Astrocyte (in vitro differentiated cells and primary cell): ENCODE data around the gene NEUROG1. TPM values are rescaled to one million over a fixed set of nuclear protein-coding genes. Genes with fewer than 3 reads are reported as not detected.

Experiments
- DNase-seq: peaks from one replicate; pipeline ENCODE4 v3.0.0-alpha.2; 2010; ENCODE audit warnings: low read depth
- FAIRE-seq: peaks from 2 replicates; lab custom pipeline; 2011; peaks lifted over from hg19 to GRCh38; lab: Jason Lieb, UNC
- H2AFZ ChIP-seq: 2 replicates; pipeline ENCODE4 v1.6.0; 2012; ENCODE audit warnings: low read depth, low read length, inconsistent platforms
- H3K27ac ChIP-seq: 2 replicates; pipeline ENCODE4 v1.5.1; 2011; ENCODE audit warnings: low read depth, low read length, inconsistent platforms
- H3K27me3 ChIP-seq: 2 replicates; pipeline ENCODE4 v1.6.0; 2011; ENCODE audit warnings: low read length, inconsistent platforms; ENCODE audit not compliant: insufficient read depth
- H3K36me3 ChIP-seq: 2 replicates; pipeline ENCODE4 v1.5.1; 2011; ENCODE audit warnings: low read length, inconsistent platforms; ENCODE audit not compliant: insufficient read depth
- H3K4me1 ChIP-seq: 2 replicates; pipeline ENCODE4 v1.5.1; 2011; ENCODE audit warnings: low read length, inconsistent platforms; ENCODE audit not compliant: insufficient read depth
- H3K4me2 ChIP-seq: 2 replicates; pipeline ENCODE4 v1.6.0; 2012; ENCODE audit warnings: low read length, inconsistent platforms
- H3K4me3 ChIP-seq: 2 replicates; pipeline ENCODE4 v1.5.1; 2011; ENCODE audit warnings: low read depth, mild to moderate bottlenecking, low read length, inconsistent platforms; ENCODE audit not compliant: insufficient read depth
- H3K79me2 ChIP-seq: 2 replicates; pipeline ENCODE4 v1.6.0; 2012; ENCODE audit warnings: mild to moderate bottlenecking, low read length, inconsistent platforms; ENCODE audit not compliant: insufficient read depth
- H3K9ac ChIP-seq: 2 replicates; pipeline ENCODE4 v1.6.0; 2012; ENCODE audit warnings: mild to moderate bottlenecking, low read length, inconsistent platforms
- H3K9me3 ChIP-seq: 2 replicates; pipeline ENCODE4 v1.5.1; 2012; ENCODE audit warnings: low read depth, mild to moderate bottlenecking, low read length, inconsistent platforms; ENCODE audit not compliant: insufficient read depth
- H4K20me1 ChIP-seq: 2 replicates; pipeline ENCODE4 v1.6.0; 2012; ENCODE audit warnings: low read length, inconsistent platforms; ENCODE audit not compliant: insufficient read depth
- H3K27ac Mint-ChIP-seq: one replicate; pipeline ENCODE4 v1.8.0; 2021; ENCODE audit warnings: mild to moderate bottlenecking, mixed read lengths; ENCODE audit not compliant: unreplicated experiment
- H3K27me3 Mint-ChIP-seq: one replicate; pipeline ENCODE4 v1.8.0; 2021; ENCODE audit warnings: low read depth, mixed read lengths; ENCODE audit not compliant: unreplicated experiment
- H3K36me3 Mint-ChIP-seq: one replicate; pipeline ENCODE4 v1.8.0; 2021; ENCODE audit warnings: low read depth, mixed read lengths; ENCODE audit not compliant: unreplicated experiment
- H3K4me1 Mint-ChIP-seq: one replicate; pipeline ENCODE4 v1.8.0; 2021; ENCODE audit warnings: low read depth, mixed read lengths; ENCODE audit not compliant: unreplicated experiment
- H3K4me3 Mint-ChIP-seq: one replicate; pipeline ENCODE4 v1.8.0; 2021; ENCODE audit warnings: mild to moderate bottlenecking, moderate library complexity, mixed read lengths; ENCODE audit not compliant: unreplicated experiment
- H3K9me3 Mint-ChIP-seq: one replicate; pipeline ENCODE4 v1.8.0; 2021; ENCODE audit warnings: mild to moderate bottlenecking, mixed read lengths; ENCODE audit not compliant: unreplicated experiment
- EZH2 ChIP-seq: IDR thresholded peaks from 2 replicates; pipeline ENCODE4 v1.6.1; 2012; ENCODE audit warnings: mild to moderate bottlenecking, low read length, inconsistent platforms; ENCODE audit not compliant: insufficient read depth
- total RNA-seq: library from RNA; stranded (reverse); gene quantifications from 2 replicates; pipeline ENCODE4 v1.2.1, GENCODE V29; 2021
- TF ChIP-seq, protein P1 (sequence below): IDR thresholded peaks from 2 replicates; pipeline ENCODE4 v1.5.1; 2011; ENCODE audit warnings: low read depth, mild to moderate bottlenecking, inconsistent platforms, low read length, moderate library complexity; ENCODE audit not compliant: insufficient read depth

NEUROG1 gene
- total RNA-seq, 1 donor from 2014 or later: not detected

GRCh38 chr5:135574493-135574892, 38.7 kb upstream of the NEUROG1 start:
- Mint-ChIP-seq H3K27me3 (peaks cover 56% of the 10 kb centered on the region), H3K4me1 (peaks cover 14% of the 10 kb centered on the region)
- no peak for FAIRE-seq

GRCh38 chr5:135571902-135572301, 36.1 kb upstream of the NEUROG1 start:
- Histone ChIP-seq H3K79me2 (no peaks in the 10 kb centered on the region), H3K4me3 (no peak overlapping the region), H3K36me3 (no peaks in the 10 kb centered on the region), H3K4me2 (no peak overlapping the region), H3K9me3 (no peaks in the 10 kb centered on the region), H4K20me1 (no peaks in the 10 kb centered on the region), H2AFZ (no peak overlapping the region), H3K9ac (no peak overlapping the region), H3K27me3 (no peaks in the 10 kb centered on the region), H3K4me1 (peaks cover 8% of the 10 kb centered on the region), H3K27ac (no peak overlapping the region)
- Mint-ChIP-seq H3K4me3 (no peak overlapping the region), H3K27me3 (peaks cover 41% of the 10 kb centered on the region), H3K4me1 (peaks cover 8% of the 10 kb centered on the region), H3K27ac (no peak overlapping the region), H3K9me3 (peaks cover 2% of the 10 kb centered on the region), H3K36me3 (no peaks in the 10 kb centered on the region)
- FAIRE-seq (no peak), DNase-seq (no peak)
- no peak for TF ChIP-seq EZH2
- TF ChIP-seq, protein P1, sequence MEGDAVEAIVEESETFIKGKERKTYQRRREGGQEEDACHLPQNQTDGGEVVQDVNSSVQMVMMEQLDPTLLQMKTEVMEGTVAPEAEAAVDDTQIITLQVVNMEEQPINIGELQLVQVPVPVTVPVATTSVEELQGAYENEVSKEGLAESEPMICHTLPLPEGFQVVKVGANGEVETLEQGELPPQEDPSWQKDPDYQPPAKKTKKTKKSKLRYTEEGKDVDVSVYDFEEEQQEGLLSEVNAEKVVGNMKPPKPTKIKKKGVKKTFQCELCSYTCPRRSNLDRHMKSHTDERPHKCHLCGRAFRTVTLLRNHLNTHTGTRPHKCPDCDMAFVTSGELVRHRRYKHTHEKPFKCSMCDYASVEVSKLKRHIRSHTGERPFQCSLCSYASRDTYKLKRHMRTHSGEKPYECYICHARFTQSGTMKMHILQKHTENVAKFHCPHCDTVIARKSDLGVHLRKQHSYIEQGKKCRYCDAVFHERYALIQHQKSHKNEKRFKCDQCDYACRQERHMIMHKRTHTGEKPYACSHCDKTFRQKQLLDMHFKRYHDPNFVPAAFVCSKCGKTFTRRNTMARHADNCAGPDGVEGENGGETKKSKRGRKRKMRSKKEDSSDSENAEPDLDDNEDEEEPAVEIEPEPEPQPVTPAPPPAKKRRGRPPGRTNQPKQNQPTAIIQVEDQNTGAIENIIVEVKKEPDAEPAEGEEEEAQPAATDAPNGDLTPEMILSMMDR: no peak

More at GRCh38 chr5:135574493-135574892, 38.7 kb upstream of the NEUROG1 start:
- Histone ChIP-seq H3K27me3 (peaks cover 13% of the 10 kb centered on the region), H3K4me2 (no peak overlapping the region), H3K9ac (no peak overlapping the region), H3K79me2 (no peaks in the 10 kb centered on the region), H3K27ac (no peak overlapping the region), H3K9me3 (no peaks in the 10 kb centered on the region), H3K4me3 (no peak overlapping the region), H4K20me1 (no peaks in the 10 kb centered on the region), H3K36me3 (no peaks in the 10 kb centered on the region), H2AFZ (no peak overlapping the region), H3K4me1 (peaks cover 21% of the 10 kb centered on the region)
- no peaks in the 10 kb centered on the region for H3K36me3 Mint-ChIP-seq
- no peak overlapping the region for H3K27ac Mint-ChIP-seq
- TF ChIP-seq, protein P1: no peak
- TF ChIP-seq EZH2: no peak
- DNase-seq: no peak
- no peak overlapping the region for H3K4me3 Mint-ChIP-seq
- H3K9me3 Mint-ChIP-seq: peaks cover under 1% of the 10 kb centered on the region

DNA sequence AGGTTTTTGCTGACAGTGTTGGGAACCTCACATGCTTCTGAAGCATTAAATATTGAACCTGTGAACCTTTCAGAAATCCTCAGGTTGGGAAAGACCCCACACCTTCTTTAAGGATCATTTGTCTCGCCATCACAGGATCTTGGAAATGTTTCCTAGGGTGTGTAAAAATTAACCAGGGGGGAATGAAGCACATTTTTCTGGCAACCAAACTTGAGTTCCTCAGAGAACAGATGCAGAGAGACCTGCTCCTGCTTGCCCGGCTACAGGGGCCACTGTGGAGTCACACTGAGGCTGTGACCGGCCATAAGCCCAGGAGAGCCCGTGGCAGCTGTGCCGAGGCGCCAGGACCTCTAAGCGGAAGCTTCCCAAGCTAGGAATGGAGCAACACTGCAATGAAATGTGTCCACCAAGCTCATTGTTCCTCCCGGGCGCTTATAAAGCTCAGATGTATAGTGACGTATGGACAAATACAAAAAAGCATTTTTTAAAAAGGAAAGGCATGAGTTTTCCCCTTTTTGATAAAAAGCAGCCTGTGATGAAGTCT, 35.4 kb upstream of the NEUROG1 start:
- no peak for DNase-seq
- no peak overlapping the region for H3K9ac ChIP-seq
- H3K4me3 Mint-ChIP-seq: no peak overlapping the region
- FAIRE-seq: no peak
- H3K27ac ChIP-seq: no peak overlapping the region
- no peak for TF ChIP-seq EZH2
- TF ChIP-seq, protein P1: no peak
- no peaks in the 10 kb centered on the region for H3K79me2 ChIP-seq
- H3K27me3 Mint-ChIP-seq: peaks cover 43% of the 10 kb centered on the region
- no peak overlapping the region for H3K27ac Mint-ChIP-seq
- no peak overlapping the region for H2AFZ ChIP-seq
- peaks cover 4% of the 10 kb centered on the region for H3K4me1 Mint-ChIP-seq
- no peaks in the 10 kb centered on the region for H4K20me1 ChIP-seq
- H3K9me3 ChIP-seq: no peaks in the 10 kb centered on the region
- no peak overlapping the region for H3K4me3 ChIP-seq
- H3K4me2 ChIP-seq: no peak overlapping the region
- H3K27me3 ChIP-seq: no peaks in the 10 kb centered on the region
- peaks cover 2% of the 10 kb centered on the region for H3K9me3 Mint-ChIP-seq
- H3K4me1 ChIP-seq: peaks cover 2% of the 10 kb centered on the region
- H3K36me3 ChIP-seq: no peaks in the 10 kb centered on the region
- no peaks in the 10 kb centered on the region for H3K36me3 Mint-ChIP-seq
